ENCODE measurements around the gene PPBP. TPM values are rescaled to one million over a fixed set of nuclear protein-coding genes. Genes with fewer than 3 reads are reported as not detected.

PPBP gene
- total RNA-seq, 4 donors from 2014 or later = not detected

DNA sequence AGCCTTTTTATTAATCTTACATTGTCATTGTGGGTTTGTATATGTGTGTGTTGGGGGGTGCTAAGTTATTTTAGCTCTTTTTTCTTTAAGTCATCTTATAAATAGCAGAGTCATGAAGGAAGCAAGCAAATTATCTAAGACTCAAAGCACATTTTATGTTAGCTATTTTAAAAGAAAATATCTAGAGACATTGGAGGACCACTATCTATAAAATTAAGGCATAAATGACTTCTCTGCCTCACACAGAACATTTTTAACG is 3.7 kb upstream of the PPBP start:
- Histone ChIP-seq H3K27me3 (peaks cover 0 to 5% (median 0%) of the 10 kb centered on the region in 3 donors), H3K4me1 (no peaks in the 10 kb centered on the region), H3K36me3 (no peaks in the 10 kb centered on the region), H3K4me3 (no peak overlapping the region), H3K27ac (no peak overlapping the region), H3K9me3 (no peaks in the 10 kb centered on the region)
- TF ChIP-seq, protein P1, sequence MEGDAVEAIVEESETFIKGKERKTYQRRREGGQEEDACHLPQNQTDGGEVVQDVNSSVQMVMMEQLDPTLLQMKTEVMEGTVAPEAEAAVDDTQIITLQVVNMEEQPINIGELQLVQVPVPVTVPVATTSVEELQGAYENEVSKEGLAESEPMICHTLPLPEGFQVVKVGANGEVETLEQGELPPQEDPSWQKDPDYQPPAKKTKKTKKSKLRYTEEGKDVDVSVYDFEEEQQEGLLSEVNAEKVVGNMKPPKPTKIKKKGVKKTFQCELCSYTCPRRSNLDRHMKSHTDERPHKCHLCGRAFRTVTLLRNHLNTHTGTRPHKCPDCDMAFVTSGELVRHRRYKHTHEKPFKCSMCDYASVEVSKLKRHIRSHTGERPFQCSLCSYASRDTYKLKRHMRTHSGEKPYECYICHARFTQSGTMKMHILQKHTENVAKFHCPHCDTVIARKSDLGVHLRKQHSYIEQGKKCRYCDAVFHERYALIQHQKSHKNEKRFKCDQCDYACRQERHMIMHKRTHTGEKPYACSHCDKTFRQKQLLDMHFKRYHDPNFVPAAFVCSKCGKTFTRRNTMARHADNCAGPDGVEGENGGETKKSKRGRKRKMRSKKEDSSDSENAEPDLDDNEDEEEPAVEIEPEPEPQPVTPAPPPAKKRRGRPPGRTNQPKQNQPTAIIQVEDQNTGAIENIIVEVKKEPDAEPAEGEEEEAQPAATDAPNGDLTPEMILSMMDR (IDR thresholded peaks at IDR 0.05 in 4 of 5, conservative IDR thresholded peaks at IDR 0.05 in 1 of 5) = no peak
- no peak for TF ChIP-seq POLR2A (IDR thresholded peaks at IDR 0.05)
- DNase-seq = no peak
- in situ Hi-C loops (cut with MboI; ENCODE audit: low sequenced_read_pairs in 4 of 4) (no loop called here), intact Hi-C loops (cut with DNase I; ENCODE audit: low total_unique reads) (no loop called here)
- ATAC-seq = no peak

DNA sequence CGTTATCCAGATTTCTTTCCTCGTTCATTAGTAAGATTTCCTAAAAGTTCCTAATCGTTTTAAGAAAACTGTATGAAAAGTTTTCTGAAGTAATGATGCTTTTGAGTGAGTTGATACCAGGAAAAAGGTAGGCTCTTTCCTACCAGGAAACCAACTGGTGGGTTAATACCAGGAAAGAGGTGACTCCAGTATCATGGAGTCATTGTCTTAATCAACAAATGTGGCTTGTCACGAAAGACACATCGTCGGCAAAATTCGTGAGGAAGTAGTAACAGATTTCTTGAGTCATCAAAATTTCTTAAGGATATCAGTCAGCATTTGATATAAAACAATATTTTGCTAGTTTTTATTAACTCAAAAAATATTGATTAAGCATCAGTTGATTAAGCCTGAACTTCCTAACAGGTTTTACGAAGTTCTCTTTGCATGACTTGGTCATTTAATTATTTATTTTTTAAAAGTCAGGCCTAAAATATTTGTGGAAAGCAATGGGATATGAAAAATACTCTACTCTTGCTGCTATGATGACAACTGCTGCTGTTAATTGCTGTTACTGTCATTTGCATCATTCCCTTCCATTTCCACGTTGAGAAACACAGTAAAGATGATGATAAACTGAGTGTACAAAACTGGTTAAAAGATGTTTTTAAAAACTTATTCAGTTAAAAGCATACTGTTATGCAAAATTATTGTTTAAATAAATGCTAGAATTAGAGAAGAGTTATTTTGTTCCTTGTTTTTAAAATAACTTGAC is 3.2 kb upstream of the PPBP start:
- no peak overlapping the region for H3K27ac ChIP-seq
- H3K36me3 ChIP-seq = no peaks in the 10 kb centered on the region
- no peak for ATAC-seq
- no peak overlapping the region for H3K4me3 ChIP-seq
- no peaks in the 10 kb centered on the region for H3K9me3 ChIP-seq
- in situ Hi-C loops (cut with MboI; ENCODE audit: low sequenced_read_pairs in 4 of 4) (no loop called here), intact Hi-C loops (cut with DNase I; ENCODE audit: low total_unique reads) (no loop called here)
- no peak for DNase-seq
- H3K27me3 ChIP-seq = peaks cover 0 to 2% (median 0%) of the 10 kb centered on the region in 3 donors
- TF ChIP-seq, protein P1 (IDR thresholded peaks at IDR 0.05 in 4 of 5, conservative IDR thresholded peaks at IDR 0.05 in 1 of 5) = no peak
- H3K4me1 ChIP-seq = no peaks in the 10 kb centered on the region

DNA sequence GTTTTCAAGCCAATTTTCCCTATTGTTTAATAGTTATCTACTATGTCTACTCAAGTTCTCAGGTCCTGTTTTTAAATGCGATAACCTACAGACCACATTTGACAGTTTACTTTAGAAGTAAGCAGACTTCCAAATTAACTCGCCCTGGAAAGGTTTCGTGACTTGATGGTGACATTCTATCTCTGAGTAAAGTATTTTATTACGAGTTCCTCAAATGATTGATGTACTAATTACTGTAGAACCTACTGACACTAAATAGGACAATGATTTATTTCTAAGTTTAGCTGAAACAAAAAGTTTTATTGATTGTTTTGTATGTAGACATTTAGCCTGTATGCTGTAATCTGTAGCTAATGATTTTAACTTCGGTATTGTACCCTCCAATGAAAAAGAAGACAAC is 1.9 kb upstream of the PPBP start:
- Histone ChIP-seq H3K9me3 (no peaks in the 10 kb centered on the region), H3K27ac (no peak overlapping the region), H3K4me1 (no peaks in the 10 kb centered on the region), H3K4me3 (no peak overlapping the region), H3K27me3 (no peaks in the 10 kb centered on the region), H3K36me3 (no peaks in the 10 kb centered on the region)
- TF ChIP-seq POLR2A (IDR thresholded peaks at IDR 0.05) = no peak
- TF ChIP-seq, protein P1 (IDR thresholded peaks at IDR 0.05 in 4 of 5, conservative IDR thresholded peaks at IDR 0.05 in 1 of 5) = no peak
- intact Hi-C loops (cut with DNase I; ENCODE audit: low total_unique reads) = no loop called here
- DNase-seq (no peak), ATAC-seq (no peak)
- in situ Hi-C loops (cut with MboI; ENCODE audit: low sequenced_read_pairs in 4 of 4) = no loop called here

DNA sequence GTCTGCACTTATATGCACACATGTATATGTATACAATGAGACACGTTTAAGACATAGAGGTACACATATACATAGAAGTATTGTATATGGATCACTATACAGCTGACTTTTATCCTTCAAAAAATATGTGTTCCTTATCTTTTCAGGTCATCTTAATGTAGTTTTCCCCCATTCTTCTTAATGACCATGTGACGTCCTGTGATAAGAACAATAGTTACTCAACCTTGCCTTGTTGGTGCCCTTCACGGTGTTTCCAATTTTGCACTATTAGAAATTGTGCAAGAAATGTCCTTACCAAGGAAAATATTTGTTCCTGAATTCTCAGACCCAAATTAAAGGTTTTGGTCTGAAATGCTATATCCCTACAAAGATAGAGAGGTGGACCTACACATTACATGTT is 1.0 kb upstream of the PPBP start:
- Histone ChIP-seq H3K27ac (no peak overlapping the region), H3K4me1 (no peaks in the 10 kb centered on the region), H3K4me3 (no peak overlapping the region), H3K27me3 (no peaks in the 10 kb centered on the region), H3K36me3 (no peaks in the 10 kb centered on the region), H3K9me3 (no peaks in the 10 kb centered on the region)
- TF ChIP-seq POLR2A (IDR thresholded peaks at IDR 0.05) = no peak
- TF ChIP-seq, protein P1 (IDR thresholded peaks at IDR 0.05 in 4 of 5, conservative IDR thresholded peaks at IDR 0.05 in 1 of 5) = no peak
- no peak for ATAC-seq
- in situ Hi-C loops (cut with MboI; ENCODE audit: low sequenced_read_pairs in 4 of 4) = no loop called here
- intact Hi-C loops (cut with DNase I; ENCODE audit: low total_unique reads) = no loop called here
- DNase-seq = no peak

DNA sequence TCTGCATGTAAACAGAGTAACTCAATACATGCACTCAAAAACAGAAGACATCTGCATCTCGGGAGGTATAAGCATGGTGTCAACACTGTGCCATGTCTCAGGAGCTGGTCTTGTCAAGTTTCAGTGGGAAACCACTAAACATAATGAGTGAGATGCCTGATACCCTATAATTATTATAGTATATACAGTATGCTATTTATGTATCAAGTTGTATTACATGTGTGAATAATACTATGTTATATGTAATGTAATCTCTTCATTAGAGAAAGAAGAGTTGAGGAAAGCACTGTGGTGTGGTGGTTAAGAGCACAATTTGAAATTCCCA is 2.5 kb downstream of the PPBP start:
- H3K4me3 ChIP-seq = no peak overlapping the region
- no peak for DNase-seq
- in situ Hi-C loops (cut with MboI; ENCODE audit: low sequenced_read_pairs in 4 of 4) = no loop called here
- intact Hi-C loops (cut with DNase I; ENCODE audit: low total_unique reads) = no loop called here
- H3K27ac ChIP-seq = no peak overlapping the region
- no peaks in the 10 kb centered on the region for H3K4me1 ChIP-seq
- H3K36me3 ChIP-seq = no peaks in the 10 kb centered on the region
- ATAC-seq = no peak
- peaks cover 0 to 3% (median 0%) of the 10 kb centered on the region in 3 donors for H3K27me3 ChIP-seq
- H3K9me3 ChIP-seq = no peaks in the 10 kb centered on the region
- TF ChIP-seq, protein P1 (IDR thresholded peaks at IDR 0.05 in 4 of 5, conservative IDR thresholded peaks at IDR 0.05 in 1 of 5) = no peak
- no peak for TF ChIP-seq POLR2A (IDR thresholded peaks at IDR 0.05)
